Lung (tissue), 12 donors: ENCODE measurements around the gene SLC22A2. TPM values are rescaled to one million over a fixed set of nuclear protein-coding genes. Genes with fewer than 3 reads are reported as not detected.

Experiments
- ATAC-seq: fragments of 200-7000 bp; cut with Tn5 transposase; one replicate; pipeline ENCODE4 v1.9.1; 2020; ENCODE audit warnings: moderate number of reproducible peaks; ENCODE audit not compliant: insufficient read depth, low FRiP score
- DNase-seq, 3 donors: peaks; one replicate each; pipeline ENCODE4 v3.0.0-alpha.2; 2013 to 2017
- H3K27ac ChIP-seq, 2 donors: one replicate each; pipeline ENCODE4 v1.5.1; 2013; ENCODE audit warnings: mild to moderate bottlenecking in 2 of 2, moderate library complexity in 2 of 2, control low read depth in 1 of 2, inconsistent platforms in 1 of 2, low read depth in 1 of 2, low read length in 1 of 2
- H3K27me3 ChIP-seq, 3 donors: one replicate each; pipeline ENCODE4 v1.5.1; 2013; ENCODE audit warnings: low read length in 2 of 3; ENCODE audit not compliant: control insufficient read depth in 3 of 3, insufficient read depth in 3 of 3
- H3K36me3 ChIP-seq, 4 donors: one replicate each; pipeline ENCODE4 v1.5.1; 2013; ENCODE audit warnings: low read length in 4 of 4, mild to moderate bottlenecking in 1 of 4, moderate library complexity in 1 of 4; ENCODE audit not compliant: control insufficient read depth in 4 of 4, insufficient read depth in 4 of 4
- H3K4me1 ChIP-seq, 5 donors: one replicate each; pipeline ENCODE4 v1.5.1; 2013; ENCODE audit warnings: low read length in 5 of 5, mild to moderate bottlenecking in 2 of 5, moderate library complexity in 1 of 5; ENCODE audit not compliant: control insufficient read depth in 5 of 5, insufficient read depth in 5 of 5
- H3K4me3 ChIP-seq: one replicate; pipeline ENCODE4 v1.5.1; 2013; ENCODE audit warnings: mild to moderate bottlenecking, control low read depth, moderate library complexity
- H3K9ac ChIP-seq, 2 donors: one replicate each; pipeline ENCODE4 v1.5.1; 2013; ENCODE audit warnings: low read length in 2 of 2, control low read depth in 1 of 2; ENCODE audit not compliant: insufficient read depth in 1 of 2
- H3K9me3 ChIP-seq, 4 donors: one replicate each; pipeline ENCODE4 v1.5.1; 2013; ENCODE audit warnings: low read length in 3 of 4, mild to moderate bottlenecking in 1 of 4, moderate library complexity in 1 of 4; ENCODE audit not compliant: control insufficient read depth in 4 of 4, insufficient read depth in 3 of 4
- CTCF ChIP-seq: IDR thresholded peaks from 2 replicates; pipeline ENCODE4 v1.5.1; 2012; ENCODE audit warnings: mild to moderate bottlenecking; ENCODE audit errors: control extremely low read depth, extremely low read depth
- WGBS, 2 donors: extraction: QIAGEN DNeasy Blood & Tissue Kit; methylation state at CpG; one replicate each; pipeline ENCODE4 v1.1.7; 2013; 5-methylcytosine and 5-hydroxymethylcytosine counted together
- polyA plus RNA-seq, 2 donors: library from polyadenylated mRNA; stranded (reverse); fragments of 200-250 nt; gene quantifications; one replicate each; pipeline ENCODE4 v1.2.1, GENCODE V29; 2013
- total RNA-seq, 2 donors: library from RNA; depleted of rRNA in 1 of 2; stranded (reverse); fragments of >200 nt in 1 of 2; gene quantifications; one replicate each; pipeline ENCODE4 v1.2.1, GENCODE V29; 2014 to 2021
- donor health status: control.
- donor health status: control.
- donor health status: Bipolar disorder and iron deficiency.
- donor health status: healthy.
- donor health status: DM: yes; HTN: yes; CAD: no.

SLC22A2 gene
- total and polyA plus RNA-seq, 4 donors = not detected

DNA sequence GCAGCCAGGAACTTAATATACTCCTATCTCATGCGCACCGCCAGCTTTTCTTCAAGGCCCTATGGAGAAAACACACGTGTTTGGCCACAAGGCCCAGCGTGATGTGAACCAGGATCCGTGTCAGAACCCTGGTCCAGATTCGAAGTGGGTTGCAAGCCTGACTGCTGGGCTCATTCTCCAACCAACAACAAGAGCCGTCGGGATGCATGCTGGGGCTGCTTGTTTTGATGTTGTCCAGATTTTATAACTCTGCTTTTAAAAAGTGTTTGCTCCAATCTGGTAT, 463 bp upstream of the SLC22A2 start:
- Histone ChIP-seq H3K4me3 (no peak overlapping the region), H3K27ac (no peak overlapping the region), H3K4me1 (no peaks in the 10 kb centered on the region), H3K9ac (no peak overlapping the region), H3K9me3 (no peaks in the 10 kb centered on the region), H3K27me3 (no peaks in the 10 kb centered on the region), H3K36me3 (no peaks in the 10 kb centered on the region)
- DNase-seq = no peak
- ATAC-seq = no peak
- TF ChIP-seq CTCF = no peak
- 87 to 91% methylated on average over 8 of the region's 8 CpGs for WGBS, 2 donors

- Histone ChIP-seq H3K9ac (no peak overlapping the region), H3K36me3 (no peaks in the 10 kb centered on the region), H3K27me3 (peaks cover 0 to 2% (median 0%) of the 10 kb centered on the region in 3 donors), H3K9me3 (no peaks in the 10 kb centered on the region), H3K4me3 (no peak overlapping the region), H3K4me1 (no peaks in the 10 kb centered on the region), H3K27ac (no peak overlapping the region)
- WGBS, 2 donors = 81 to 84% methylated on average over 1 of the region's 1 CpG
- ATAC-seq (no peak), DNase-seq (no peak)
- TF ChIP-seq CTCF = no peak
These were observed 2.2 kb downstream of the SLC22A2 start for GRCh38 chr6:160256445-160256844.

GRCh38 chr6:160254467-160255312, 3.9 kb downstream of the SLC22A2 start:
- DNase-seq = peak in 1 of 3 donors; percentile 8
- no peak overlapping the region for H3K4me3 ChIP-seq
- no peak for ATAC-seq
- 55 to 58% methylated on average over 7 of the region's 7 CpGs for WGBS, 2 donors
- TF ChIP-seq CTCF = no peak
- H3K27ac ChIP-seq = no peak overlapping the region
- no peaks in the 10 kb centered on the region for H3K9me3 ChIP-seq
- H3K36me3 ChIP-seq = no peaks in the 10 kb centered on the region
- peaks cover 0 to 2% (median 0%) of the 10 kb centered on the region in 3 donors for H3K27me3 ChIP-seq
- no peaks in the 10 kb centered on the region for H3K4me1 ChIP-seq
- H3K9ac ChIP-seq = no peak overlapping the region

- DNase-seq = no peak
- no peak for ATAC-seq
- Histone ChIP-seq H3K9me3 (no peaks in the 10 kb centered on the region), H3K36me3 (no peaks in the 10 kb centered on the region), H3K4me1 (no peaks in the 10 kb centered on the region), H3K27me3 (peaks cover 0 to 2% (median 0%) of the 10 kb centered on the region in 3 donors), H3K9ac (no peak overlapping the region), H3K27ac (no peak overlapping the region), H3K4me3 (no peak overlapping the region)
- TF ChIP-seq CTCF = no peak
- WGBS, 2 donors = 67 to 74% methylated on average over 1 of the region's 1 CpG
These were observed 4.9 kb downstream of the SLC22A2 start for GRCh38 chr6:160253714-160254113.
